CD14-positive monocyte (primary cell): ENCODE measurements around the gene LAMP1. TPM values are rescaled to one million over a fixed set of nuclear protein-coding genes. Genes with fewer than 3 reads are reported as not detected.

Experiments used
- DNase-seq, 3 donors: peaks; one replicate each; pipeline ENCODE4 v3.0.0-alpha.2; 2011 to 2022
- H2AFZ ChIP-seq: 2 replicates; pipeline ENCODE4 v1.6.0; 2012; ENCODE audit warnings: mild to moderate bottlenecking, low read depth, low read length, inconsistent platforms; ENCODE audit not compliant: insufficient read depth, poor library complexity, severe bottlenecking
- H3K27ac ChIP-seq, 2 donors: 1 replicate in 1 of 2; 2 replicates in 1 of 2; pipeline ENCODE4 v1.5.1; 2012 to 2013; ENCODE audit warnings: low read length in 2 of 2, control low read depth in 1 of 2, inconsistent platforms in 1 of 2, low read depth in 1 of 2, mild to moderate bottlenecking in 1 of 2
- H3K27me3 ChIP-seq, 2 donors: one replicate each; pipeline versions ENCODE4 v1.6.0 to v1.6.1; 2011 to 2013; ENCODE audit warnings: low read length in 2 of 2; ENCODE audit not compliant: control insufficient read depth in 2 of 2, insufficient read depth in 2 of 2
- H3K36me3 ChIP-seq, 2 donors: replicated peaks in 1 of 2; 1 replicate in 1 of 2; 2 replicates in 1 of 2; pipeline versions ENCODE4 v1.5.1 to v1.6.1; 2012 to 2013; ENCODE audit warnings: low read length in 2 of 2, control low read depth in 1 of 2, inconsistent platforms in 1 of 2, mild to moderate bottlenecking in 1 of 2; ENCODE audit not compliant: insufficient read depth in 2 of 2, control insufficient read depth in 1 of 2
- H3K4me1 ChIP-seq, 2 donors: 1 replicate in 1 of 2; 2 replicates in 1 of 2; pipeline versions ENCODE4 v1.5.1 to v1.6.1; 2012 to 2013; ENCODE audit warnings: low read length in 2 of 2, control low read depth in 1 of 2, inconsistent platforms in 1 of 2, mild to moderate bottlenecking in 1 of 2, moderate library complexity in 1 of 2; ENCODE audit not compliant: insufficient read depth in 2 of 2, control insufficient read depth in 1 of 2
- H3K4me2 ChIP-seq: replicated peaks from 2 replicates; pipeline ENCODE3; 2012; ENCODE audit warnings: low read length, moderate library complexity, mild to moderate bottlenecking; ENCODE audit not compliant: poor library complexity, severe bottlenecking; ENCODE audit errors: extremely low read depth
- H3K4me3 ChIP-seq, 3 experiments: fragments of 200-600 bp in 1 of 3; sonication (generic) in 1 of 3; replicated peaks in 1 of 3; 1 replicate in 2 of 3; 2 replicates in 1 of 3; pipeline ENCODE4 v1.5.1; 2011 to 2013; ENCODE audit warnings: low read length in 3 of 3, mild to moderate bottlenecking in 3 of 3, control low read depth in 2 of 3, low read depth in 2 of 3, inconsistent platforms in 1 of 3, moderate library complexity in 1 of 3
- H3K79me2 ChIP-seq: 2 replicates; pipeline ENCODE4 v1.6.0; 2012; ENCODE audit warnings: mild to moderate bottlenecking, control low read depth, inconsistent platforms, low read length, moderate library complexity; ENCODE audit not compliant: insufficient read depth
- H3K9ac ChIP-seq: 2 replicates; pipeline ENCODE4 v1.6.0; 2017; ENCODE audit warnings: low read length, mild to moderate bottlenecking; ENCODE audit not compliant: insufficient read depth, poor library complexity, severe bottlenecking
- H3K9me3 ChIP-seq, 2 donors: replicated peaks in 1 of 2; 1 replicate in 1 of 2; 2 replicates in 1 of 2; pipeline versions ENCODE4 v1.5.1 to v1.6.1; 2012 to 2013; ENCODE audit warnings: low read length in 2 of 2, control low read depth in 1 of 2; ENCODE audit not compliant: control insufficient read depth in 1 of 2, insufficient read depth in 1 of 2
- H4K20me1 ChIP-seq: 2 replicates; pipeline ENCODE4 v1.6.0; 2012; ENCODE audit warnings: mild to moderate bottlenecking, low read length, control low read depth, moderate library complexity; ENCODE audit not compliant: insufficient read depth
- H3K27ac Mint-ChIP-seq, 7 donors: one replicate each; pipeline ENCODE4 v1.8.0; 2020; ENCODE audit warnings: mild to moderate bottlenecking in 7 of 7, mixed read lengths in 7 of 7, moderate library complexity in 6 of 7, inconsistent platforms in 2 of 7
- H3K27me3 Mint-ChIP-seq, 3 donors: one replicate each; pipeline ENCODE4 v1.8.0; 2021 to 2022; ENCODE audit warnings: low read depth in 3 of 3, mild to moderate bottlenecking in 3 of 3, mixed read lengths in 3 of 3, moderate library complexity in 3 of 3, inconsistent platforms in 1 of 3
- H3K36me3 Mint-ChIP-seq, 2 donors: one replicate each; pipeline ENCODE4 v1.8.0; 2020; ENCODE audit warnings: mixed read lengths in 2 of 2, inconsistent platforms in 1 of 2, mild to moderate bottlenecking in 1 of 2
- H3K4me1 Mint-ChIP-seq: one replicate; pipeline ENCODE4 v1.8.0; 2020; ENCODE audit warnings: mild to moderate bottlenecking, mixed read lengths
- H3K4me3 Mint-ChIP-seq, 2 donors: one replicate each; pipeline ENCODE4 v1.8.0; 2020; ENCODE audit warnings: mild to moderate bottlenecking in 2 of 2, mixed read lengths in 2 of 2, moderate library complexity in 1 of 2
- H3K9me3 Mint-ChIP-seq, 7 donors: one replicate each; pipeline ENCODE4 v1.8.0; 2020 to 2022; ENCODE audit warnings: mixed read lengths in 7 of 7, mild to moderate bottlenecking in 6 of 7, moderate library complexity in 6 of 7, inconsistent platforms in 2 of 7
- CTCF ChIP-seq: fragments of 200-600 bp; IDR thresholded peaks from one replicate; pipeline ENCODE4 v1.8.0; 2022; ENCODE audit warnings: antibody characterized with exemption, mild to moderate bottlenecking
- WGBS: methylation state at CpG from one replicate; pipeline ENCODE4 v1.1.5; 2013; ENCODE audit warnings: missing lambda C conversion rate; ENCODE audit not compliant: insufficient coverage; 5-methylcytosine and 5-hydroxymethylcytosine counted together
- intact Hi-C, 2 donors: fragments of 100-400 bp; cut with micrococcal nuclease; formaldehyde crosslinking; loops; one replicate each; pipeline versions ENCODE4 v1.15.0 to v1.15.1; 2023
- polyA plus RNA-seq, 3 donors: library from polyadenylated mRNA; depleted of rRNA in 1 of 3; unstranded in 2 of 3; stranded (reverse) in 1 of 3; fragments of 300-500 nt in 2 of 3; fragments of >200 nt in 1 of 3; fragmentation: Illumina TruSeq in 2 of 3; gene quantifications; 1 replicate in 2 of 3; 2 replicates in 1 of 3; pipeline ENCODE4 v1.2.3, GENCODE V29; 2012 to 2021

The LAMP1 gene
- polyA plus RNA-seq, 3 donors: 22.0 to 122 (median 24.5) TPM

GRCh38 chr13:113317031-113317430 lies 20.0 kb downstream of the LAMP1 start:
- Histone ChIP-seq H2AFZ (no peak overlapping the region), H3K9ac (no peak overlapping the region), H3K4me1 (no peaks in the 10 kb centered on the region), H3K4me2 (no peak overlapping the region), H3K27me3 (no peaks in the 10 kb centered on the region), H3K79me2 (peaks cover 13% of the 10 kb centered on the region), H4K20me1 (peaks cover 89% of the 10 kb centered on the region), H3K9me3 (no peaks in the 10 kb centered on the region), H3K36me3 (peaks cover 72 to 82% of the 10 kb centered on the region in 2 donors), H3K4me3 (no peak overlapping the region), H3K27ac (no peak overlapping the region)
- 92% methylated on average over 3 of the region's 12 CpGs for WGBS
- no peak for TF ChIP-seq CTCF
- peaks cover 65 to 96% of the 10 kb centered on the region in 2 donors for H3K36me3 Mint-ChIP-seq
- intact Hi-C loops: no loop called here
- H3K27ac Mint-ChIP-seq: no peak overlapping the region
- DNase-seq: no peak
- peaks cover 0 to 13% (median 3%) of the 10 kb centered on the region in 7 donors for H3K9me3 Mint-ChIP-seq
- H3K4me1 Mint-ChIP-seq: peaks cover 4% of the 10 kb centered on the region
- peaks cover 0 to 2% (median 0%) of the 10 kb centered on the region in 3 donors for H3K27me3 Mint-ChIP-seq
- no peak overlapping the region for H3K4me3 Mint-ChIP-seq

- Histone ChIP-seq H3K4me2 (no peak overlapping the region), H2AFZ (no peak overlapping the region), H3K27me3 (no peaks in the 10 kb centered on the region), H3K9ac (no peak overlapping the region), H3K79me2 (no peaks in the 10 kb centered on the region), H3K27ac (no peak overlapping the region), H4K20me1 (peaks cover 79% of the 10 kb centered on the region), H3K4me1 (no peaks in the 10 kb centered on the region), H3K4me3 (no peak overlapping the region), H3K9me3 (no peaks in the 10 kb centered on the region), H3K36me3 (peaks cover 76 to 86% of the 10 kb centered on the region in 2 donors)
- no peak for TF ChIP-seq CTCF
- Mint-ChIP-seq H3K36me3 (peaks cover 70 to 97% of the 10 kb centered on the region in 2 donors), H3K9me3 (peaks cover 0 to 5% (median 2%) of the 10 kb centered on the region in 7 donors), H3K4me3 (no peak overlapping the region), H3K27me3 (peaks cover 0 to 2% (median 0%) of the 10 kb centered on the region in 3 donors), H3K27ac (no peak overlapping the region), H3K4me1 (peaks cover 4% of the 10 kb centered on the region)
- intact Hi-C loops: no loop called here
- DNase-seq: no peak
- 97% methylated on average over 18 of the region's 18 CpGs for WGBS
Measured at GRCh38 chr13:113318956-113319355, 21.9 kb downstream of the LAMP1 start.
